ENCODE measurements around the gene ALPL.

The ALPL gene

DNA sequence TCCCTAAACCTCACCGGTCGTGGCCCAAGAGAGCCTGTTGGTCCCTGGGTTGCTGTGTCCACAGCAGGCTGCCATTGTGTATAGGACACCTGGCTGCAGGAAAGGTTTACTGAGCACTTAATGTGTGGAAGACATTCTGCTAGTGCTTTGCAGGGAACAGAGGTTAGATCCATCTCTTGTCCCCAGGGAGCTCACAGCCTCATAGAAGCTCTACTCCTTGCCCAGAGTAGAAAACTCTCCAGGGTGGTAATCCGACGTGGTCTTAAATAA, 16.9 kb upstream of the ALPL start:
- H3K4me1 ChIP-seq (ENCODE audit: control insufficient read depth, insufficient read depth, low read length), result no peaks in the 10 kb centered on the region
- no peaks in the 10 kb centered on the region for H3K36me3 ChIP-seq (ENCODE audit: insufficient read depth, low read length)
- peaks cover 30% of the 10 kb centered on the region for H3K27me3 ChIP-seq (ENCODE audit: control insufficient read depth, insufficient read depth, low read length)
- H3K4me3 ChIP-seq (ENCODE audit: low read length), result no peak overlapping the region
- no peaks in the 10 kb centered on the region for H3K9me3 ChIP-seq (replicated peaks; ENCODE audit: low read length)
- H3K9ac ChIP-seq (ENCODE audit: low read depth, low read length), result no peak overlapping the region
- H3K4me2 ChIP-seq (ENCODE audit: low read length), result no peak overlapping the region

DNA sequence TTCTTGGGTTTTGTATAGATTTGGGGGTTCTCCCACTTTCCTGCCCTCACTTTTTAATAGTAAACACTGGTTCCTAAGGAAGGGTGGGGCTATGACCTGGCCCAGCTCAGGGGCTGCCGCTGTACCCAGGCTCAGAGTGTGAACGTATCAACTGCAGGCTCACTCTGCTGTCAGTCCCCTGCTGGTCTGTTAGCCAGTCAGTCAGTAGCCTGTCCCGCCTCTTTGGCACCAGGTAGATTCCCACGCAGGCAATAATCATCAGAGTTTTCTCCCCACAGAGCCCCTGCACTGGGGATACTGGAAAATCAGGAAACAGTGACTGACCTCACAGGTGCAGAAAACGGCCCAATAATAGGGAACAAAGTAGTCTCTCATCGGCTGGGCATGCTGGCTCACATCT, 15.0 kb upstream of the ALPL start:
- no peak overlapping the region for H3K4me3 ChIP-seq (ENCODE audit: low read length)
- H3K4me2 ChIP-seq (ENCODE audit: low read length), result no peak overlapping the region
- no peaks in the 10 kb centered on the region for H3K4me1 ChIP-seq (ENCODE audit: control insufficient read depth, insufficient read depth, low read length)
- peaks cover 35% of the 10 kb centered on the region for H3K27me3 ChIP-seq (ENCODE audit: control insufficient read depth, insufficient read depth, low read length)
- no peak overlapping the region for H3K9ac ChIP-seq (ENCODE audit: low read depth, low read length)
- no peaks in the 10 kb centered on the region for H3K9me3 ChIP-seq (replicated peaks; ENCODE audit: low read length)
- no peaks in the 10 kb centered on the region for H3K36me3 ChIP-seq (ENCODE audit: insufficient read depth, low read length)

DNA sequence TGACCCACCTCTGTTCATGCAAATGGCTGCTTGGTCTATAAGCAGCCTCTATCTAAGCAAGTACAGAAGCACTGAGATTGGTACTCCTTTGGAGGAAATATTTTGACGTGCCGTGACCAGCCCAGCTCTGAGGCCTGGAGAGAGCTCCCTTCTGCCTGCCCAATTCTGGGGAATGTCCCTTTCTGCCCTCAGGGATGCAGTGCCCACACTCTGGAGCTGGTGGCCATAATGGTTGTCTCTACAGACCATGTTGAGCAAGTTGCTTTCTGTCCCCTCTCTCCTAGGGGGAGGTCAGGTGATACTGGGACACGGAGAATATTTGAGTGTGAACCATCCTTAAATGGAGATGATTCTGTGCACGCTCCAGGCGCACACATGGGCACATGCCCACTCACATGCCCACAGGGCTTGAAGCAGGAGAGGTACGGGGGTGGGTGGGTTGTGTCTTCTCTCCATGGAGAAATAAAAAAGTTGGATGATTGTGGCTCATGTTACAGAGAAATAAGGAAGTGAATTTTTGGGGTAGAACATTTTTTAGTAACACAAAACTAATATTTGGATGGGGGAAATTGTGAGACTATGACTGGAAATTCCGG, 13.9 kb upstream of the ALPL start:
- H3K36me3 ChIP-seq (ENCODE audit: insufficient read depth, low read length), result no peaks in the 10 kb centered on the region
- H3K9me3 ChIP-seq (replicated peaks; ENCODE audit: low read length), result no peaks in the 10 kb centered on the region
- no peak overlapping the region for H3K4me2 ChIP-seq (ENCODE audit: low read length)
- peaks cover 40% of the 10 kb centered on the region for H3K27me3 ChIP-seq (ENCODE audit: control insufficient read depth, insufficient read depth, low read length)
- no peak overlapping the region for H3K4me3 ChIP-seq (ENCODE audit: low read length)
- no peak overlapping the region for H3K9ac ChIP-seq (ENCODE audit: low read depth, low read length)
- H3K4me1 ChIP-seq (ENCODE audit: control insufficient read depth, insufficient read depth, low read length), result no peaks in the 10 kb centered on the region

DNA sequence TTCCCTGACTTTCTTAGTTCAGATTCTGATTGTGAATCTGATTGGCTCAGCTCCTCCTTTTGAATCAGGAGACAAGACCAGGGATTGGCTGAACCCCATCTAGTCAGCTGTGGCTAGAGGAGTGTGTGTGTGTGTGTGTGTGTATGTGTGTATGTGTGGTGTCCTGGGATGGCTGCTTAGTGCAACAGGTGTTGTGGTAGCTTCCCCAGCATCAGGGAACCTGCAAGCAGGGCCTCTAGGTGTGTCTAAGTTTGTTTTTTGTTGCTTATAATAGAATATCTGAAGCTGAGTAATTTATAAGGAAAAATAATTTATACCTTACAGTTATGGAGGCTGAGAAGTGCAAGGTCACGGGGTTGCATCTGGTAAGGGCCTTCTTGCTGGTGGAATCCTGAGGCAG, 13.2 kb upstream of the ALPL start:
- no peak overlapping the region for H3K9ac ChIP-seq (ENCODE audit: low read depth, low read length)
- peaks cover 40% of the 10 kb centered on the region for H3K27me3 ChIP-seq (ENCODE audit: control insufficient read depth, insufficient read depth, low read length)
- no peaks in the 10 kb centered on the region for H3K9me3 ChIP-seq (replicated peaks; ENCODE audit: low read length)
- H3K4me1 ChIP-seq (ENCODE audit: control insufficient read depth, insufficient read depth, low read length), result no peaks in the 10 kb centered on the region
- H3K4me3 ChIP-seq (ENCODE audit: low read length), result no peak overlapping the region
- no peaks in the 10 kb centered on the region for H3K36me3 ChIP-seq (ENCODE audit: insufficient read depth, low read length)
- no peak overlapping the region for H3K4me2 ChIP-seq (ENCODE audit: low read length)

DNA sequence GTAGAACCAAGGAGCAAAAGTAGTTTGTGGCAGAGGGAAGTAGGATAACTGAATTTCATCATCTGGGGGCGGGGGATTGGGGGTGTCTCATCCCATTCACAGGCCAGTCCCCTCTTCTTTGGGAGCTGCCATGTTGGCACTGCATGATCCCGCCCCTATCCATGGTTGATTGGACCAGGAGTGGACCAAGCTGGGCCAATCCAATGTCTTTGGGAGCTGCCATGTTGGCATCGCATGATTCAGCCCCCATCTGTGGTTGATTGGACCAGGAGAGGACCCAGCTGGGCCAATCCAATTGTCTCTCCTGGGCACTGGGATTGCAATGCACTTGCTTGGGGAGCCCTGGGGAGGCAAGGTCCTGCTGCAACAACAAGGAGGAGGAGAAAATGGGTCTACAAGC, 12.3 kb upstream of the ALPL start:
- no peak overlapping the region for H3K4me2 ChIP-seq (ENCODE audit: low read length)
- no peak overlapping the region for H3K4me3 ChIP-seq (ENCODE audit: low read length)
- no peaks in the 10 kb centered on the region for H3K36me3 ChIP-seq (ENCODE audit: insufficient read depth, low read length)
- no peaks in the 10 kb centered on the region for H3K9me3 ChIP-seq (replicated peaks; ENCODE audit: low read length)
- H3K9ac ChIP-seq (ENCODE audit: low read depth, low read length), result no peak overlapping the region
- H3K27me3 ChIP-seq (ENCODE audit: control insufficient read depth, insufficient read depth, low read length), result peaks cover 34% of the 10 kb centered on the region
- no peaks in the 10 kb centered on the region for H3K4me1 ChIP-seq (ENCODE audit: control insufficient read depth, insufficient read depth, low read length)

DNA sequence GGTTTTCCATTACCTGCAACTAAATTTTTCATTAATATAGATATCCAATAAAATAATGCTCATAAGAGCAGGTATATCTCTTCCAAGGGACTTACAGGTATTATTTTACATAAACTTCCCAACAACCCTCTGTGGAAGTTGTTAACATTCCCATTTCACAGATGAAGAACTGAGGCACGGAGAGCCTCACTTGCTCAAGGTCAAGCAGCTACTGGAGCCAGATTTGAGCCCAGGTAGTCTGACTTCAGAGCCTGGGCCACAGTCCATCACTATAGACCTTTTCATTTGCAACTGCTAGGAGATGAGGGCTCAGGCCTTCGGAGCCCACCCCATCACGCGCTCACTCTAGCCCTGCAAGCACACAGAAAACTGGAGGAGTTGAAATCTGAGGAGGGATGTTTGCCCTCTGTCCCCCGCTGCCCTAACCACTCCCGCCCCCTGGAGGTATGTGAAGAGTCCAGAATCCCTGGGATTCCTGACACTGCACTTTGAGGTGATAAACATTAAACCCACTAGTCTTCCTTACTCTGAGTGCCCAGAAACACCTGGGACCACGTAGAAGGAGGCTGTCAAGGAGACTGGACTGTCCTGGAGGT, 11.7 kb upstream of the ALPL start:
- no peak overlapping the region for H3K4me3 ChIP-seq (ENCODE audit: low read length)
- H3K9ac ChIP-seq (ENCODE audit: low read depth, low read length), result no peak overlapping the region
- H3K27me3 ChIP-seq (ENCODE audit: control insufficient read depth, insufficient read depth, low read length), result peaks cover 27% of the 10 kb centered on the region
- H3K36me3 ChIP-seq (ENCODE audit: insufficient read depth, low read length), result no peaks in the 10 kb centered on the region
- no peaks in the 10 kb centered on the region for H3K9me3 ChIP-seq (replicated peaks; ENCODE audit: low read length)
- no peak overlapping the region for H3K4me2 ChIP-seq (ENCODE audit: low read length)
- H3K4me1 ChIP-seq (ENCODE audit: control insufficient read depth, insufficient read depth, low read length), result no peaks in the 10 kb centered on the region

DNA sequence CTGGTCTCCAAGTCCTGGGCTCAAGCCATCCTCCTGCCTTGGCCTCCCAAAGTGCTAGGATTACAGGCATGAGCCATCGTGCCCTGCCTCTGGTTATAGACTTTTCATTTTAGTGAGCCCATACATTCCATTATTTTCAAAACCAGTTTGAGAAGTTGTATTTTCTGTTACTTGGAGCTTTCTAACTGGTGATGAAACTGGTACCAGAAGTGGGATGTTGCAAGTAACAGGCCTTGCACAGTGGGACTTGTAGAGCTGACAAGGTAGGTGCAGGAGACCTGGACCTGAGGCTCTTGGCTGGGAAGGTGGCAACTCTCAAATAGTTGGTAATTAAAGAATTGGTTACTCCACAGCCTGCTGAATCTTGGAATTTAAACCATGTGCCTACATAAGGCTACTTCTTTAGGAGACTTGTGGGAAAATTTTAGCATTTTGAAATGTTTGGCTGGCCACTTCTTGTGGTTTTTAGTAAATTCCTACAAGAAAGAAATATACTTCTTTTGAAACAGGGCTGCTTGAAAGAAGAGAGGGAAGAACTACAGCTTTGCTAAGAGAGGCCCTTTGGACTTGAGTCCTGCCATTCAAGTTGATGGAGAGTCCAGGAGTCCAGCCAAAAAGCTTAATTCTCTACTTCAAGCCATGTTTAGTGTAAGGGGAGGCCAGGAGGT, 9.8 kb upstream of the ALPL start:
- H3K36me3 ChIP-seq (ENCODE audit: insufficient read depth, low read length), result no peaks in the 10 kb centered on the region
- H3K4me3 ChIP-seq (ENCODE audit: low read length), result no peak overlapping the region

DNA sequence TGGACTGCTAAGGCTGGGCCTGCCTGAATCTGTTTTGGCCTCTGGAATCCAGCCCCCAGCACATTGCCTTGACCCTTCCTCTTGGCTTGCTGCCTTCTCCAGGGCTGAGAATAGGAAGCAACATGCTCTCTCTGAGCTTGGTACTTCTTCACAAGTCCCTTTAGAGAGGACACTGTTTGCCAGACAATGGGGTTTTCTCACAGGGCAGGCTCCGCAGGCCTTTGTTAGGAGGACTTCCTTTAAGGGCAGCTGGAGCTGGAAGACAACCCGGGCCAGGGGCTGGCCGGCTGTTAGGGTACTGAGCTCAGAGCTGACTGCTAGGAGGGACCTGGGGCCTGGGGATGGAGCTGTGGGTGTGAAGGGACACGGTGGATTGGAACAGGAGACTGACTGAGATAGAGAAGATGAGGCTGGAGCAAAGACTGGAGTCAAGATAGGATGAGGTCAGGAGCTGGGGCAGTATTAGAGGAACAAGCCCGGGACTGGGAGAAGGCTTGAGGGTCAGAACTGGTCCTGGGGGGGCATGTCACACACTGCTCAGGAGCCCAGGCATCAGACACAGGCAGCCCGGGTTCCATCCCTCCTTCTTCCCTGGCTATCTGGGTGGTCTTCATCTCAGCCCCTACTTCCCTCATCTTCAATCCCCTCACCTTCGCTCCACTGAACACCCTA, 5.4 kb upstream of the ALPL start:
- Histone ChIP-seq H3K36me3 (ENCODE audit: insufficient read depth, low read length) (no peaks in the 10 kb centered on the region), H3K9me3 (replicated peaks; ENCODE audit: low read length) (no peaks in the 10 kb centered on the region), H3K4me3 (ENCODE audit: low read length) (no peak overlapping the region), H3K4me2 (ENCODE audit: low read length) (no peak overlapping the region), H3K27me3 (ENCODE audit: control insufficient read depth, insufficient read depth, low read length) (peaks cover 8% of the 10 kb centered on the region), H3K9ac (ENCODE audit: low read depth, low read length) (no peak overlapping the region), H3K4me1 (ENCODE audit: control insufficient read depth, insufficient read depth, low read length) (peaks cover 6% of the 10 kb centered on the region)

More for the DNA sequence above, 9.8 kb upstream of the ALPL start:
- no peaks in the 10 kb centered on the region for H3K4me1 ChIP-seq (ENCODE audit: control insufficient read depth, insufficient read depth, low read length)
- H3K4me2 ChIP-seq (ENCODE audit: low read length), result no peak overlapping the region
- peaks cover 28% of the 10 kb centered on the region for H3K27me3 ChIP-seq (ENCODE audit: control insufficient read depth, insufficient read depth, low read length)
- no peaks in the 10 kb centered on the region for H3K9me3 ChIP-seq (replicated peaks; ENCODE audit: low read length)
- H3K9ac ChIP-seq (ENCODE audit: low read depth, low read length), result no peak overlapping the region

DNA sequence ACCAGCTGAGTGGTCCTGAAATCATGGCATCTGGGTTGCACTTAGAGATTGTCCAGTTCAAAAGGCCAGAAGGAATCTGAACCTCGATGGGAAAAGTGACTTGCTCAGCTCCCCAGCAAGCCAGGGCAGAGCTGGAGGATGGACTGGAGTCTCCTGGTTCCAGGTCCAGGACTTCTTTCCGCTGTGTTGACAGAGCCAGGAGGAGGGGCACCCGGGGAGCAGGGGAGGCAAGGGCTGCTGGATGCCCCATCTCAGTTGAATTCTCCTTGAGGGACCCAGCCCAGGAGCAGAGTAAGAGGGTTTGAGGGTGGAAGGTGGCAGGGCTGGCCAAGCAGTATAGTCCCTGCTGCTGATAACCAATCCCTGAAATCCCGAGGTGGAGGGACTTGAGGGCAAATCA, 2.4 kb upstream of the ALPL start:
- no peaks in the 10 kb centered on the region for H3K9me3 ChIP-seq (replicated peaks; ENCODE audit: low read length)
- no peaks in the 10 kb centered on the region for H3K36me3 ChIP-seq (ENCODE audit: insufficient read depth, low read length)
- H3K4me2 ChIP-seq (ENCODE audit: low read length), result no peak overlapping the region
- H3K4me3 ChIP-seq (ENCODE audit: low read length), result no peak overlapping the region
- peaks cover 32% of the 10 kb centered on the region for H3K4me1 ChIP-seq (ENCODE audit: control insufficient read depth, insufficient read depth, low read length)
- H3K9ac ChIP-seq (ENCODE audit: low read depth, low read length), result no peak overlapping the region
- H3K27me3 ChIP-seq (ENCODE audit: control insufficient read depth, insufficient read depth, low read length), result peaks cover 3% of the 10 kb centered on the region

DNA sequence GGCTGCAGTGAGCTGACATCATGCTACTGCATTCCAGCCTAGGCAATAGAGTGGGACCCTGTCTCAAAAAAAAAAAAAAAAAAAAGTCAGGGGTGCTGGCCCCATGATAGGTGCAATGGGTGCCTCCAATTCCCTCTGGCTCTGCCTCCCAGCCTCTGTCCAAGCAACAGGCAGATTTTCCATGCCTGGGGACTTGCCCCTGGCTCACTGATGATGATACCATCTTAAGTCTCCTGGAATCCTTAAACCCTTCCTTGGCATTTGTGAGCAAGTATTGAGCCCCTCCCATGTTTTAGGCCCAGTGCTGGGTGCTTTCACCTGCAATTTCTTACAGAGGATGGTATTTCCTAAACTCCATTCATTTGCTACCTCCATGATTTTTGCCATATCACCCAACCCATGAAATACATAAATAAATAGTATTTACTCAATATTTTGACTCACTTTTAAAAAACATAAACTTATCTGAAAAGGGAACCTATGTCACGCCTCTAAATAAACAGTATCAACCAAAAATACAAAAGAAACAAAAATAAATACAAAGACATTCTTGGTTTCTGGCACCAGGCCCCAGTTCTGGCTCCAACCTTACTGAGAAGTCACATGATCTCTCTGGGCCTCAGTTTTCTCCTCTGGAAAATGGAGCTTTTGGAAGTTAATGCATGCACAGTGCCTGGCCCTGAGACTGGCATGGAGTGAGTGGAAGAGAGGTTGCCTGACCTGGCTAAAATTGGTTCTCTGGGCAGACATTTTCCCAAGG, 1.5 kb upstream of the ALPL start:
- Histone ChIP-seq H3K4me1 (ENCODE audit: control insufficient read depth, insufficient read depth, low read length) (peaks cover 39% of the 10 kb centered on the region), H3K4me2 (ENCODE audit: low read length) (no peak overlapping the region), H3K4me3 (ENCODE audit: low read length) (no peak overlapping the region), H3K36me3 (ENCODE audit: insufficient read depth, low read length) (no peaks in the 10 kb centered on the region), H3K9ac (ENCODE audit: low read depth, low read length) (no peak overlapping the region), H3K9me3 (replicated peaks; ENCODE audit: low read length) (no peaks in the 10 kb centered on the region), H3K27me3 (ENCODE audit: control insufficient read depth, insufficient read depth, low read length) (peaks cover 3% of the 10 kb centered on the region)

DNA sequence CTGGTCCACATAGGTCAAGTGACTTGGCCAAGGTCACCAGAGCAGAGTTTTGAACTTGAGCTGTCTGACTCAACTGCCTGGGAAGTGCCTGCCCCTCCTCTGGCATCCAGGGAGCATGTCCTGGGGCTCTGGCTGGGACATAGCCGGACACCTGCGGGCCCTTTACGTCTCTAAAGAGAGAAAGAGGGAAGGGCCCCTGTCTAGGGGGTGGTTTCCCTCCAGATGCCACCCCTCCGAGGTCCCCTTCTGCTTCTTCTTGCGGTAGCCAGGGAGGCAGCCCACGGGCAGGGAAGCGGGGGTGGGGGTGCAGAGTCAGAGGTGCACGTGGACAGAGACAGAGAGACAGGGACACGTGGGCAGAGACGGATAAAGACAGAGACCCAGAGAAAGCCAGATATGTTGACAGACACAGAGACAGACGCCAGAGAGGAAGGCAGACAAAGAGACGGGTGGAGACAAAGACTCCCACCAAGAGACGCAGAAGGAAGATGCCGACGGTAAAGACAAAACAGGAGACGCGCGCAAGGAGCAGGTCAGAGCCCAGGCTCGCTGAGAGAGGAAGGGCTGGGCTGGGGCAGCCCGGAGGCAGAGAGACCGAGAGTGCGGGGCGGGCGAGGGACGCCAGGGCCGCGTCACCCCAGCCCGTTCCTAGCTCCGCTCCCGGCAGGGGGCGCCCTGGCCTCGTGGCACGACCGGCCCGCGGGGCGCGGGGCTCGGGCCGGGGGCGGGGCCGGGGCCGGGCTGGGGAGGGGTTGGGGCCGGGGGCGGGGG, 458 bp upstream of the ALPL start:
- H3K4me2 ChIP-seq (ENCODE audit: low read length), result peak overlapping the region; percentile 95
- H3K9ac ChIP-seq (ENCODE audit: low read depth, low read length), result peak overlapping the region; percentile 81
- no peaks in the 10 kb centered on the region for H3K9me3 ChIP-seq (replicated peaks; ENCODE audit: low read length)
- H3K4me1 ChIP-seq (ENCODE audit: control insufficient read depth, insufficient read depth, low read length), result peaks cover 40% of the 10 kb centered on the region
- no peaks in the 10 kb centered on the region for H3K36me3 ChIP-seq (ENCODE audit: insufficient read depth, low read length)
- H3K27me3 ChIP-seq (ENCODE audit: control insufficient read depth, insufficient read depth, low read length), result peaks cover 3% of the 10 kb centered on the region
- peak overlapping the region; percentile 71 for H3K4me3 ChIP-seq (ENCODE audit: low read length)

All from skeletal muscle satellite cell (primary cell).